MCF 10A (cell line): ENCODE data around the gene DBNDD2. TPM values are rescaled to one million over a fixed set of nuclear protein-coding genes. Genes with fewer than 3 reads are reported as not detected.

Experiments used
- Bru-seq: library from RNA; stranded (reverse); fragments of 400-500 nt; gene quantifications from one replicate; lab custom pipeline; 2021; lab: Mats Ljungman, UMichigan
- BruChase-seq, 2 experiments: library from RNA; stranded (reverse); fragments of 400-500 nt; gene quantifications; one replicate each; lab custom pipeline; 2021; lab: Mats Ljungman, UMichigan
- BruUV-seq: library from RNA; stranded (reverse); fragments of 400-500 nt; replicated peaks from 2 replicates; lab custom pipeline; 2021; lab: Mats Ljungman, UMichigan
- CTCF ChIA-PET: fragments of 300-600 bp; sonication (Branson Sonifier 250); formaldehyde crosslinking; extraction: SDS; loops from one replicate; lab custom pipeline; 2021; ENCODE audit warnings: antibody characterized with exemption, inconsistent platforms; lab: Yijun Ruan, JAX
- POLR2A ChIA-PET: fragments of 300-600, 350-650 bp; sonication (Branson Sonifier 250); formaldehyde crosslinking; extraction: SDS; loops from one replicate; lab custom pipeline; 2020; ENCODE audit warnings: antibody characterized with exemption, inconsistent platforms; lab: Yijun Ruan, JAX
- DNase-seq: peaks from one replicate; pipeline ENCODE4 v3.0.0-alpha.2; 2018; ENCODE audit not compliant: unreplicated experiment
- H3K27ac Mint-ChIP-seq: one replicate; pipeline ENCODE4 v1.8.0; 2022; ENCODE audit warnings: mild to moderate bottlenecking, low read depth, mixed read lengths; ENCODE audit not compliant: unreplicated experiment
- H3K27me3 Mint-ChIP-seq: one replicate; pipeline ENCODE4 v1.8.0; 2022; ENCODE audit warnings: mixed read lengths; ENCODE audit not compliant: insufficient read depth, unreplicated experiment
- H3K36me3 Mint-ChIP-seq: one replicate; pipeline ENCODE4 v1.8.0; 2022; ENCODE audit warnings: mild to moderate bottlenecking, moderate library complexity, mixed read lengths; ENCODE audit not compliant: insufficient read depth, unreplicated experiment
- H3K4me1 Mint-ChIP-seq: one replicate; pipeline ENCODE4 v1.8.0; 2022; ENCODE audit warnings: mixed read lengths; ENCODE audit not compliant: insufficient read depth, unreplicated experiment
- H3K4me3 Mint-ChIP-seq: one replicate; pipeline ENCODE4 v1.8.0; 2022; ENCODE audit warnings: mild to moderate bottlenecking, moderate library complexity, mixed read lengths; ENCODE audit not compliant: unreplicated experiment
- H3K9me3 Mint-ChIP-seq: one replicate; pipeline ENCODE4 v1.8.0; 2022; ENCODE audit warnings: mixed read lengths; ENCODE audit not compliant: unreplicated experiment
- intact Hi-C: fragments of 100-400 bp; cut with micrococcal nuclease; formaldehyde crosslinking; loops from 2 replicates; pipeline ENCODE4 v1.14.1; 2022
- long read RNA-seq: library from polyadenylated mRNA; stranded (forward); transcript quantifications from one replicate; pipeline ENCODE4 v2.0.0, GENCODE V29; 2022
- total RNA-seq: library from RNA; stranded (reverse); gene quantifications from 2 replicates; pipeline ENCODE4 v1.2.3, GENCODE V29; 2022
- TF ChIP-seq, protein P1 (sequence below): fragments of 200-600 bp; IDR thresholded peaks from one replicate; pipeline ENCODE4 v1.8.0; 2022; ENCODE audit warnings: antibody characterized with exemption, mild to moderate bottlenecking; ENCODE audit not compliant: unreplicated experiment

Gene DBNDD2, protein sequence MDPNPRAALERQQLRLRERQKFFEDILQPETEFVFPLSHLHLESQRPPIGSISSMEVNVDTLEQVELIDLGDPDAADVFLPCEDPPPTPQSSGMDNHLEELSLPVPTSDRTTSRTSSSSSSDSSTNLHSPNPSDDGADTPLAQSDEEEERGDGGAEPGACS
- total RNA-seq, result 9.1 and 13.0 TPM in 2 replicates
- percentile 45 among the genes with signal in this experiment for Bru-seq, nascent RNA
- percentile 67 among the genes with signal in this experiment for BruChase-seq, experiment 1, labeled RNA remaining after a 6-hour chase
- BruChase-seq, experiment 2, labeled RNA remaining after a 2-hour chase, result percentile 56 among the genes with signal in this experiment
- long read RNA-seq, transcript DBNDD2-202 (4 exons, 1,078 nt), result major isoform, 6 of 13 reads
- long read RNA-seq, partial matches to known transcripts, result 0 of 13 reads
- long read RNA-seq, other reads (novel, unspliced or antisense), result 1 of 13 reads

DNA sequence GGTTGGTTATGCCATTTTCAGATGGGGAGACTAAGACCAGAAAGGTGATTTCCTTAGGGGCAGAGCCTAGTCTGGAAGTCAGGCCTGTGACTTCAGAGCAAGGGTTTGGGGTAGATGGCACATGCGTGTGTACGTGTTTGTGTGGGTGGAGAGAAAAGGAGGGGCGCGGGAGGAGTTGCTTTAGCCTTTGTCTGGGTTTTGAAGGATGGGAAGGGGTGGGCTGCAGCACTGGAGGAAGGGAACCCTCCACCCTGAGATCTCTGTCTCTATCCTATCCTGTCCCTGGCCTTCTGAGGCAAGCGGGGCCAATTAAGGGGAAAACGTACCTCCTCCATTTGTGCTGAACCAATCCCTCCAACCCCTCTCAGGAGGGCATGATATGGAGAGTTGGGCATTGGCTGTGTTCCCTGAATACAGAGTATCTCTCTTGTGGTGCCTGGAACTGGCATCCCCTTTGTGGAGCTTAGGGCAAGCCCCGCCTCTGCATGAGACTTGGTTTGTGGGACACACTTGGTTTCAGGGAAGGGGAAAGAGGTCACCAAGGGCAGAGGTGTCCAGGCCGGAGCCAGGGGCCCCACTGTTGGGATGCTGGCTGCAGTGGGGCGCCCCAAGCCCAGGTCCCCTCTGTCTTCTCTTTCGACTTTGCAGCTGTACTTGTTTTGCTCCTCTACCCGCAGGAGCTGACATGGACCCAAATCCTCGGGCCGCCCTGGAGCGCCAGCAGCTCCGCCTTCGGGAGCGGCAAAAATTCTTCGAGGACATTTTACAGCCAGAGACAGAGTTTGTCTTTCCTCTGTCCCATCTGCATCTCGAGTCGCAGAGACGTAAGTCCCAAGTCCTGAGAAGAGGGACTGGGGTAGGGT lies at the start of gene DBNDD2:
Gene DBNDD2 (plus strand): TSS at position 507 of the 863 bp plus-strand sequence. CDS start 179 bp downstream, at position 686.
- TF ChIP-seq, protein P1, sequence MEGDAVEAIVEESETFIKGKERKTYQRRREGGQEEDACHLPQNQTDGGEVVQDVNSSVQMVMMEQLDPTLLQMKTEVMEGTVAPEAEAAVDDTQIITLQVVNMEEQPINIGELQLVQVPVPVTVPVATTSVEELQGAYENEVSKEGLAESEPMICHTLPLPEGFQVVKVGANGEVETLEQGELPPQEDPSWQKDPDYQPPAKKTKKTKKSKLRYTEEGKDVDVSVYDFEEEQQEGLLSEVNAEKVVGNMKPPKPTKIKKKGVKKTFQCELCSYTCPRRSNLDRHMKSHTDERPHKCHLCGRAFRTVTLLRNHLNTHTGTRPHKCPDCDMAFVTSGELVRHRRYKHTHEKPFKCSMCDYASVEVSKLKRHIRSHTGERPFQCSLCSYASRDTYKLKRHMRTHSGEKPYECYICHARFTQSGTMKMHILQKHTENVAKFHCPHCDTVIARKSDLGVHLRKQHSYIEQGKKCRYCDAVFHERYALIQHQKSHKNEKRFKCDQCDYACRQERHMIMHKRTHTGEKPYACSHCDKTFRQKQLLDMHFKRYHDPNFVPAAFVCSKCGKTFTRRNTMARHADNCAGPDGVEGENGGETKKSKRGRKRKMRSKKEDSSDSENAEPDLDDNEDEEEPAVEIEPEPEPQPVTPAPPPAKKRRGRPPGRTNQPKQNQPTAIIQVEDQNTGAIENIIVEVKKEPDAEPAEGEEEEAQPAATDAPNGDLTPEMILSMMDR, result no peak
- no peak for DNase-seq
- CTCF ChIA-PET, result interaction anchor here (0.7 to 2.2 kb wide), 7 partner anchors 8 to 46 kb away, joined by 3 to 9 read pairs (median 3); partner anchors contain the start of gene SYS1
- Mint-ChIP-seq H3K4me1 (no peaks in the 10 kb centered on the region), H3K9me3 (no peaks in the 10 kb centered on the region), H3K4me3 (peak within 1 kb of the TSS; percentile 71), H3K27me3 (no peaks in the 10 kb centered on the region), H3K27ac (no peak within 1 kb of the TSS), H3K36me3 (no peaks in the 10 kb centered on the region)
- BruUV-seq, result no TSS peak
- intact Hi-C loops, result no loop called here
- POLR2A ChIA-PET, result interaction anchor here (0.6 to 1.8 kb wide), 5 partner anchors 8 to 448 kb away, joined by 3 to 16 read pairs (median 4); partner anchors contain the start of gene PIGT

DNA sequence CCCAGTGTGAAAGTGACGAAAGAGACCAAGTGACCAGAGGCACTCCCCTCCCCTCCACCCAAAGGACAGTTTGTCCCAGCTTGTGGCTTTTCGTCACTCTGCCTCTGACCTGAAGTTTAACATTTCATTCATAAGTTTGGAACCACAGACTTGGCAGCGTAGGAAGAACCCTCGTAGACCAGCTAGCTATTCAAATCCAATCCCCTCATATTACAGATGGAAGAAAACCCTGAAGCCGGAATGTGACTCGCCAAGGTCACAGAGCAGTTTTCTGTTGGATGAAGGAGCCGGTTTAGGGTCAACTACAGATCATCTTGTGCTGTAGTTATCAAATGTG lies 49.1 kb upstream of the DBNDD2 start:
- Mint-ChIP-seq H3K4me1 (peaks cover 54% of the 10 kb centered on the region), H3K27me3 (no peaks in the 10 kb centered on the region), H3K27ac (peak overlapping the region; percentile 91), H3K9me3 (no peaks in the 10 kb centered on the region), H3K4me3 (no peak overlapping the region), H3K36me3 (peaks cover 11% of the 10 kb centered on the region)
- ChIA-PET CTCF (interaction anchor here (0.6 to 7.4 kb wide), 13 partner anchors 10 to 610 kb away, joined by 3 to 96 read pairs (median 4); partner anchors contain the start of gene SDC4), POLR2A (interaction anchor here (0.6 to 34.6 kb wide), 6 partner anchors 23 to 412 kb away, joined by 3 to 1328 read pairs (median 5); partner anchors contain the start of genes PIGT and SDC4)
- DNase-seq, result peak; percentile 59
- intact Hi-C loops, result no loop called here
- TF ChIP-seq, protein P1, result no peak
- BruUV-seq, result no TSS peak

DNA sequence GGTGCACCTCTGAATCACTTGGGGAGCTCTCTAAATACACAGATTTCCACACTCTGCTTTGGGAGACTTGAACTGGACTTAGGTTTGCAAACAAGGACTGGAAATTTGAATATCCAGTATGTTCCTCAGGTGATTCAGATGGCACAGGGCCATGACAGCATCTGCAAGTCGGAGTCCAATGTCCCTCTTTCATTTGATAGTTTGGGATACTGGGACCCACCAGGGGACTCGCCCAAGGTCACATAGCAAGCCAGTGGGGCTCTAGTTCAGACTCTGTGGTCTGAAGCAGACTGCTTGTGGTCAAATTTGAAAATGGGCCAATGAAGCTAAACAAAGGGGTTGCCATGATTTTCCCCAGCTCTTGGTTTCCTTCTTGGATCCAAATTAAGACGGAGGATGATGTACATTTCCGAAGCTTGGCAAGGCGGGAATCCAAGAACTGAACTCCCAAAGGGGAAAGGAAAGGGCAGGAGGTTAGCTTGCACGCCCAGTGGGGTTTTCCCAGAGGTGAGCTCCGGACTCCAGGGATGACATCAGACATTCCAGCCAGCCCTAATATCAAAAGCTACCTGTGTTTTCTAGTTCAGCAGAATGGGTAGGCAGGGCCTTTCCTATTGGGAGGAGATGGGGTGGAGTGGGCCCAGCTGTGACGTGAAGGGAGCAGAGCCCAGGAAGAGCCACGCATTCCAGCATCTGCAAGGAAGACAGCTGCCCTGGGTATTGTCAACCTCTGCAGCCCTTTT lies 48.5 kb upstream of the DBNDD2 start:
- Mint-ChIP-seq H3K4me3 (peak overlapping the region; percentile 29), H3K4me1 (peaks cover 52% of the 10 kb centered on the region), H3K27ac (peak overlapping the region; percentile 91), H3K36me3 (peaks cover 11% of the 10 kb centered on the region), H3K27me3 (no peaks in the 10 kb centered on the region), H3K9me3 (no peaks in the 10 kb centered on the region)
- BruUV-seq, result no TSS peak
- peak; percentile 74 for DNase-seq
- ChIA-PET POLR2A (interaction anchor here (0.7 to 34.6 kb wide), 10 partner anchors 14 to 420 kb away, joined by 3 to 1328 read pairs (median 4); partner anchors contain the start of genes PIGT and SDC4), CTCF (interaction anchor here (0.6 to 12.8 kb wide), 16 partner anchors 11 to 749 kb away, joined by 3 to 123 read pairs (median 4); partner anchors contain the start of gene SDC4)
- TF ChIP-seq, protein P1, result no peak
- intact Hi-C loops, result loop anchor here (5.0 kb wide), 1 partner anchor 58 kb away; the partner anchor contains the start of gene PIGT
